Left ventricle myocardium inferior (tissue), 1 donor: Measurements from ENCODE around the gene FAM241A. TPM values are rescaled to one million over a fixed set of nuclear protein-coding genes. Genes with fewer than 3 reads are reported as not detected.

Source experiments
- DNase-seq: peaks from one replicate; pipeline ENCODE4 v3.0.0-alpha.2; 2020
- H3K27ac ChIP-seq: fragments of 200-600 bp; replicated peaks from 2 replicates; pipeline ENCODE4 v1.8.0; 2021
- H3K27me3 ChIP-seq: fragments of 200-600 bp; 2 replicates; pipeline ENCODE4 v1.8.0; 2021; ENCODE audit warnings: low read depth
- H3K36me3 ChIP-seq: fragments of 200-600 bp; 2 replicates; pipeline ENCODE4 v1.8.0; 2021
- H3K4me1 ChIP-seq: fragments of 200-600 bp; 2 replicates; pipeline ENCODE4 v1.8.0; 2021
- H3K4me3 ChIP-seq: fragments of 200-600 bp; 2 replicates; pipeline ENCODE4 v1.8.0; 2021; ENCODE audit warnings: mild to moderate bottlenecking, moderate library complexity
- H3K9me3 ChIP-seq: fragments of 200-600 bp; replicated peaks from 2 replicates; pipeline ENCODE4 v1.8.0; 2021
- intact Hi-C: fragments of 100-400 bp; cut with micrococcal nuclease; formaldehyde crosslinking; loops from one replicate; pipeline ENCODE4 v1.11.0; 2022
- total RNA-seq: library from RNA; stranded (reverse); fragmentation: NEBNext Ultra II Directional; extraction: Animal tissue kit (Norgen Biotek cat#: 25700); gene quantifications from one replicate; pipeline ENCODE4 v1.2.1, GENCODE V29; 2021
- TF ChIP-seq, protein P1 (sequence below): fragments of 200-600 bp; IDR thresholded peaks from 2 replicates; pipeline ENCODE4 v1.8.0; 2021; ENCODE audit warnings: antibody characterized with exemption, mild to moderate bottlenecking, borderline replicate concordance
- donor health status: DM: no; HTN: yes; CAD: no; lungs with severe emphysema.

FAM241A gene
- total RNA-seq, 1 donor from 2014 or later = 7.6 TPM

GRCh38 chr4:112127048-112127637 lies 18.1 kb upstream of the FAM241A start:
- H3K9me3 ChIP-seq = no peaks in the 10 kb centered on the region
- TF ChIP-seq, protein P1, sequence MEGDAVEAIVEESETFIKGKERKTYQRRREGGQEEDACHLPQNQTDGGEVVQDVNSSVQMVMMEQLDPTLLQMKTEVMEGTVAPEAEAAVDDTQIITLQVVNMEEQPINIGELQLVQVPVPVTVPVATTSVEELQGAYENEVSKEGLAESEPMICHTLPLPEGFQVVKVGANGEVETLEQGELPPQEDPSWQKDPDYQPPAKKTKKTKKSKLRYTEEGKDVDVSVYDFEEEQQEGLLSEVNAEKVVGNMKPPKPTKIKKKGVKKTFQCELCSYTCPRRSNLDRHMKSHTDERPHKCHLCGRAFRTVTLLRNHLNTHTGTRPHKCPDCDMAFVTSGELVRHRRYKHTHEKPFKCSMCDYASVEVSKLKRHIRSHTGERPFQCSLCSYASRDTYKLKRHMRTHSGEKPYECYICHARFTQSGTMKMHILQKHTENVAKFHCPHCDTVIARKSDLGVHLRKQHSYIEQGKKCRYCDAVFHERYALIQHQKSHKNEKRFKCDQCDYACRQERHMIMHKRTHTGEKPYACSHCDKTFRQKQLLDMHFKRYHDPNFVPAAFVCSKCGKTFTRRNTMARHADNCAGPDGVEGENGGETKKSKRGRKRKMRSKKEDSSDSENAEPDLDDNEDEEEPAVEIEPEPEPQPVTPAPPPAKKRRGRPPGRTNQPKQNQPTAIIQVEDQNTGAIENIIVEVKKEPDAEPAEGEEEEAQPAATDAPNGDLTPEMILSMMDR = no peak
- H3K36me3 ChIP-seq = no peaks in the 10 kb centered on the region
- H3K4me1 ChIP-seq = peaks cover 31% of the 10 kb centered on the region
- H3K27ac ChIP-seq = peak overlapping the region; percentile 65
- H3K27me3 ChIP-seq = no peaks in the 10 kb centered on the region
- DNase-seq = no peak
- intact Hi-C loops = no loop called here
- peak overlapping the region; percentile 19 for H3K4me3 ChIP-seq

DNA sequence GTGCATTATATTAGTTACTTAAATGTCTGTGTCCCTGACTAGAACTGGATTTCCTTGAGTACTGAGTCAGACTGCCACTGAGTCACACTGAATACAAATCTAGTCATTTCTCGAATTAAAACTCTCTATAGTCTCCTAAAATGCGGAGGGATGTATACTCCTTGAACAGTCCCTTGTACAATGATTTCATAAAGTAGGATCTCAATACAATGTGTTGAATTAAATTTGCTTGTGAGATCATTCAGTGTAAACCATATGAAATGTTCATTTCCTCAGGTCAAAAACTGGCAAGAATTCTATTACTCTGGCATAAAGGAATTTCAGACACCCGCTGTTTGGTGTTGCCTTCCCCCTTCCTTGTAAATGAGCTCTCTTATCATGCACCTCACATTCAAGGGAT lies 17.5 kb upstream of the FAM241A start:
- Histone ChIP-seq H3K9me3 (no peaks in the 10 kb centered on the region), H3K27ac (peak overlapping the region; percentile 65), H3K27me3 (no peaks in the 10 kb centered on the region), H3K4me3 (peak overlapping the region; percentile 19), H3K4me1 (peaks cover 31% of the 10 kb centered on the region), H3K36me3 (no peaks in the 10 kb centered on the region)
- DNase-seq = no peak
- TF ChIP-seq, protein P1 = no peak
- intact Hi-C loops = no loop called here

DNA sequence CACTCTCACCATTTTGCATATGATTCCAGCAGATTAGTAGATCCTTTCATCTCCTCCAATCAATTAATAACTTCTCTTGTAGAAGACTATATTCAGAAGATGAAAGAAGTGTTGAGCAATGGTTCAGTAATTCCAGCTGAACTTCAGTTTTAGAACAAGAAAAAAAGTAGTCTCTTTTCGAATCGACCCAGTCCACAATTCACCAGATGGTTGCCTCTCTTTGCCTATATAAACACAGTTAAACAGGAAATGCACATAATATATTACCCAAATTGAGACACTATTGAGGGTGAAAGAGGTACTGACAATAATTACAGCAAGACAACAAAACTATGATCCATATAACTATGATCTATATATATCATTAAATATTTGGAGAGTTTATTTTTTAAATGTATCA lies 16.8 kb upstream of the FAM241A start:
- H3K9me3 ChIP-seq = no peaks in the 10 kb centered on the region
- TF ChIP-seq, protein P1 = no peak
- H3K36me3 ChIP-seq = no peaks in the 10 kb centered on the region
- intact Hi-C loops = no loop called here
- H3K27ac ChIP-seq = no peak overlapping the region
- peaks cover 31% of the 10 kb centered on the region for H3K4me1 ChIP-seq
- no peak for DNase-seq
- H3K4me3 ChIP-seq = no peak overlapping the region
- no peaks in the 10 kb centered on the region for H3K27me3 ChIP-seq

DNA sequence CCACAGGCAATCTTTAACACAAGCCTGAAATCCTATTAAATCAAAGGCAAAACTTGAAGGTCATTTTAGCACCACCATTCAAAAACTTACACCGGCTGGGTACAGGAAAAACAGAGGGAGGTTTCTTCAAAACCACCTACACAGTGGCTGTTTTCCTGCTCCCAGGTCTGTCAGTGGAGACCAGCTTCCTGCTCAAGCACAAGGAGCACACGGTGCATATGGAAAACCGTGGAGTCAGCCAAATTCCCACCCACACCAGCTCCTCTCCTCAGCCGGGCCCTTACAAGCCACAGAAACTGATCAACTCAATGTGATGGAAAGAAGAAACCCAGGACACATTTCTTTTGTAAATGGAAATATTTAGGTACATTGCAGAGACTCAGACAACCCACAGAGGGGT lies 14.3 kb upstream of the FAM241A start:
- Histone ChIP-seq H3K9me3 (no peaks in the 10 kb centered on the region), H3K36me3 (no peaks in the 10 kb centered on the region), H3K27ac (peak overlapping the region; percentile 13), H3K4me3 (no peak overlapping the region), H3K4me1 (peaks cover 31% of the 10 kb centered on the region), H3K27me3 (no peaks in the 10 kb centered on the region)
- intact Hi-C loops = no loop called here
- TF ChIP-seq, protein P1 = no peak
- DNase-seq = no peak

GRCh38 chr4:112136551-112136950 lies 8.7 kb upstream of the FAM241A start:
- H3K4me3 ChIP-seq = no peak overlapping the region
- no peaks in the 10 kb centered on the region for H3K36me3 ChIP-seq
- H3K4me1 ChIP-seq = peaks cover 26% of the 10 kb centered on the region
- intact Hi-C loops = no loop called here
- no peaks in the 10 kb centered on the region for H3K27me3 ChIP-seq
- H3K27ac ChIP-seq = no peak overlapping the region
- no peak for DNase-seq
- TF ChIP-seq, protein P1 = no peak
- no peaks in the 10 kb centered on the region for H3K9me3 ChIP-seq

GRCh38 chr4:112138538-112138937 lies 6.7 kb upstream of the FAM241A start:
- Histone ChIP-seq H3K4me3 (no peak overlapping the region), H3K27ac (no peak overlapping the region), H3K27me3 (no peaks in the 10 kb centered on the region), H3K4me1 (peaks cover 37% of the 10 kb centered on the region), H3K36me3 (no peaks in the 10 kb centered on the region), H3K9me3 (no peaks in the 10 kb centered on the region)
- DNase-seq = no peak
- TF ChIP-seq, protein P1 = no peak
- intact Hi-C loops = no loop called here
